Smooth muscle cell of bladder (primary cell): ENCODE data around the gene CLNK. TPM values are rescaled to one million over a fixed set of nuclear protein-coding genes. Genes with fewer than 3 reads are reported as not detected.

ENCODE experiments used
- total RNA-seq: library from RNA; depleted of rRNA; stranded (reverse); fragments of >200 nt; gene quantifications from 2 replicates; pipeline ENCODE4 v1.2.3, GENCODE V29; 2014

CLNK gene, protein sequence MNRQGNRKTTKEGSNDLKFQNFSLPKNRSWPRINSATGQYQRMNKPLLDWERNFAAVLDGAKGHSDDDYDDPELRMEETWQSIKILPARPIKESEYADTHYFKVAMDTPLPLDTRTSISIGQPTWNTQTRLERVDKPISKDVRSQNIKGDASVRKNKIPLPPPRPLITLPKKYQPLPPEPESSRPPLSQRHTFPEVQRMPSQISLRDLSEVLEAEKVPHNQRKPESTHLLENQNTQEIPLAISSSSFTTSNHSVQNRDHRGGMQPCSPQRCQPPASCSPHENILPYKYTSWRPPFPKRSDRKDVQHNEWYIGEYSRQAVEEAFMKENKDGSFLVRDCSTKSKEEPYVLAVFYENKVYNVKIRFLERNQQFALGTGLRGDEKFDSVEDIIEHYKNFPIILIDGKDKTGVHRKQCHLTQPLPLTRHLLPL
- not detected in 2 replicates for total RNA-seq

GRCh38 chr4:10684631-10685030 is at the start of gene CLNK:
Gene CLNK, minus strand, starts transcription at chr4:10684768. Its CDS starts 16,899 bp downstream, at chr4:10667869.

DNA sequence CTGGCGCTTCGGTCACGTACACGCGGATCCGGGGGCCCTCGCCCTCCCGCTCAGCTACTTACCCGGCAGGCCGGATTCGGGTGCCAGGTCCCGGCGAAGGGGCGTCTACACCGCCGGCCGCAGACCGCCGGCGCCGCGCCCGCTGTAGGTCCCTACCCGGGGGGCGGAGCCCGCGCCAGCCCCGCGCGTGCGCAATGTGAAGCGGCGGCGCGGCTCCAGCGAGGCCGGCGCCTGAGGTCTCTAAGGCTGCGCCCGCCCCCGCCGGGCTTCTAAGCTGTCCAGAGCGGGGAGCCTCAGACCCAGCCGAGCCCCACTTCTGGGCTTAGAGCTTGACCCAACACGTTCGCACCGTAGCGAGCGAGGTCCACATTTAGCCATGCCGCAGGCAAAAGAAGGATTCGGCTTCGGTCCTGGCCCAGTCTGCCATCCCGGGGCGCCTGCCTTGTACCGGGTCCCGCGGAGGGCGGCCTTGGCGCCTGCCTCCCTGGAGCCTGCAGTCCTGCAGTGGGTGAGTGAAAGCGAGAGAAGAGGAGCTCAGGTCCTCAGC is 227.2 kb downstream of the CLNK start, which contains the start of gene ZNF518B:
TSS of gene ZNF518B (minus strand) at position 172 of the 547 bp plus-strand sequence. CDS start 11,098 bp downstream, outside the sequence.

Other genes starting within 250 kb of the CLNK start
- gene ZNF518B, start 227.3 kb downstream of the CLNK start, total RNA-seq, result 24.5 and 29.0 TPM in 2 replicates